SK-N-MC (cell line): ENCODE results near the gene EXOSC2.

Source experiments
- EZH2 ChIP-seq: fragments of 200-600 bp; sonication (generic); IDR thresholded peaks from one replicate; pipeline ENCODE4 v1.6.1; 2017; ENCODE audit warnings: antibody characterized with exemption
- FOXP2 ChIP-seq: optimal IDR thresholded peaks from 2 replicates; pipeline ENCODE3; 2011; ENCODE audit warnings: mild to moderate bottlenecking, moderate library complexity; ENCODE audit not compliant: insufficient read depth; ENCODE audit errors: extremely low read length, control extremely low read depth
- POLR2AphosphoS5 ChIP-seq: IDR thresholded peaks from 2 replicates; pipeline ENCODE4 v1.6.1; 2012; ENCODE audit warnings: mild to moderate bottlenecking, low read depth, low read length, borderline replicate concordance

- TF ChIP-seq EZH2 (no peak), POLR2AphosphoS5 (no peak), FOXP2 (no peak)
Measured at GRCh38 chr9:130659699-130660248, 33.8 kb upstream of the EXOSC2 start.
